ENCODE measurements around the gene XRCC4.

XRCC4 gene

DNA sequence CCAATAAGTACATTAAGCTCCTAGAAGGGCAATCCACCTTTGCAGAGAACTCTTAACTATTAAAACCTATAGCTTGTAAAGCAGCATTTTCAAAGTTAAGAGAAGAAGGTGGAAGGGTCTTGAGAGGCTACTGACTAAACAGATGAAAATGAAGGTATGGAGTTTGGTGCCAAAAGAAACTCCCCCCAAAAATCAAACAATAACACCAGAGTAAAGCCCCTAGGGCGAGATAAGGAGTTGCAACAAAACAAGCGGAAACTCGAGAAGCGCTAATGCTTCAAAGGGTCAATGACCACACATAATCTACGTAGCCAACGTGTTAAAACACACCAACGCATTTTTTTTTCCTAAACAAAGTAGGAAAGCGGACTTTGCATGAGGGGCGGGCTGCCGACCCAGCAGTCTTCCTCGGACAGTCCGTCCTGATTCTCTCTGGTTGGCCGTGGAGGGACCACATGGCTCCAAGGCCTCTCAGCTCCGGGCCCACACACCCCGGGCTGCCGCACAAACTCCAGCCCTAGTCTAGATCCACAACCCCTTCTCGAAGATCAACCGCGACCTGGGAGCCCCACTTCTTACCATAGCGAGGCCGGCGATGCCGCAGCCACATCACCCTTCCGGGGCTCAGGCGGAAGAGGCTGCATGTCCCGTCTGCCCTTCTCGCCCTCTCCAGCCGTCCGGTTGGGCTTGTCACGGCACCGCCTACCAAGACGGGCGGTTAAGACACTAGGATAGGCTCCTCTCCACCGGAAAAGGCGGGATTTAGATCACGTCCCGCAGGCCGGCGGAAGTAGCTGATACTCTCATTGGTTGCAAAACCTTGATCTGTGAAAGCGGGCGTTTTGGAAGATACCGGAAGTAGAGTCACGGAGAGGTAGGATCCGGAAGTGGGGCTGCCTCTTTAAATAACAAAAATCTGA is at the start of gene XRCC4, which contains the start of gene TMEM167A (continued):
- TF ChIP-seq ZFP37 (tag by site-specific recombination; IDR thresholded peaks at IDR 0.05) (peak; percentile 18; the same call in 1 of the 2 replicates), ZNF311 (tag by site-specific recombination; IDR thresholded peaks at IDR 0.05; ENCODE audit: borderline replicate concordance) (no peak), IKZF3 (tag by site-specific recombination; IDR thresholded peaks at IDR 0.05) (no peak), ZNF175 (tag by site-specific recombination; IDR thresholded peaks at IDR 0.05) (no peak), ZNF416 (tag by site-specific recombination; IDR thresholded peaks at IDR 0.05) (no peak), ZNF302 (tag by site-specific recombination; IDR thresholded peaks at IDR 0.05; ENCODE audit: low read depth) (no peak), ZNF223 (tag by site-specific recombination; IDR thresholded peaks at IDR 0.05) (no peak), ZBTB48 (tag by site-specific recombination; IDR thresholded peaks at IDR 0.05) (no peak), KLF10 (tag by site-specific recombination; IDR thresholded peaks at IDR 0.05) (no peak), ZNF544 (tag by site-specific recombination; IDR thresholded peaks at IDR 0.05) (no peak), ZNF529 (tag by site-specific recombination; IDR thresholded peaks at IDR 0.05; ENCODE audit: insufficient replicate concordance) (no peak), ZNF549 (tag by site-specific recombination; IDR thresholded peaks at IDR 0.05) (no peak), ZNF501 (tag by site-specific recombination; IDR thresholded peaks at IDR 0.05) (peak; percentile 82; the same call in 1 of the 2 replicates), ZNF600 (tag by site-specific recombination; IDR thresholded peaks at IDR 0.05) (peak; percentile 77), ZSCAN16 (tag by site-specific recombination; IDR thresholded peaks at IDR 0.05) (no peak), ZNF23 (tag by site-specific recombination; IDR thresholded peaks at IDR 0.05; ENCODE audit: borderline replicate concordance) (no peak)
- TF ChIP-seq, protein P1, sequence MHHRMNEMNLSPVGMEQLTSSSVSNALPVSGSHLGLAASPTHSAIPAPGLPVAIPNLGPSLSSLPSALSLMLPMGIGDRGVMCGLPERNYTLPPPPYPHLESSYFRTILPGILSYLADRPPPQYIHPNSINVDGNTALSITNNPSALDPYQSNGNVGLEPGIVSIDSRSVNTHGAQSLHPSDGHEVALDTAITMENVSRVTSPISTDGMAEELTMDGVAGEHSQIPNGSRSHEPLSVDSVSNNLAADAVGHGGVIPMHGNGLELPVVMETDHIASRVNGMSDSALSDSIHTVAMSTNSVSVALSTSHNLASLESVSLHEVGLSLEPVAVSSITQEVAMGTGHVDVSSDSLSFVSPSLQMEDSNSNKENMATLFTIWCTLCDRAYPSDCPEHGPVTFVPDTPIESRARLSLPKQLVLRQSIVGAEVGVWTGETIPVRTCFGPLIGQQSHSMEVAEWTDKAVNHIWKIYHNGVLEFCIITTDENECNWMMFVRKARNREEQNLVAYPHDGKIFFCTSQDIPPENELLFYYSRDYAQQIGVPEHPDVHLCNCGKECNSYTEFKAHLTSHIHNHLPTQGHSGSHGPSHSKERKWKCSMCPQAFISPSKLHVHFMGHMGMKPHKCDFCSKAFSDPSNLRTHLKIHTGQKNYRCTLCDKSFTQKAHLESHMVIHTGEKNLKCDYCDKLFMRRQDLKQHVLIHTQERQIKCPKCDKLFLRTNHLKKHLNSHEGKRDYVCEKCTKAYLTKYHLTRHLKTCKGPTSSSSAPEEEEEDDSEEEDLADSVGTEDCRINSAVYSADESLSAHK (tag by site-specific recombination; IDR thresholded peaks at IDR 0.05) = no peak
- TF ChIP-seq, protein P2, sequence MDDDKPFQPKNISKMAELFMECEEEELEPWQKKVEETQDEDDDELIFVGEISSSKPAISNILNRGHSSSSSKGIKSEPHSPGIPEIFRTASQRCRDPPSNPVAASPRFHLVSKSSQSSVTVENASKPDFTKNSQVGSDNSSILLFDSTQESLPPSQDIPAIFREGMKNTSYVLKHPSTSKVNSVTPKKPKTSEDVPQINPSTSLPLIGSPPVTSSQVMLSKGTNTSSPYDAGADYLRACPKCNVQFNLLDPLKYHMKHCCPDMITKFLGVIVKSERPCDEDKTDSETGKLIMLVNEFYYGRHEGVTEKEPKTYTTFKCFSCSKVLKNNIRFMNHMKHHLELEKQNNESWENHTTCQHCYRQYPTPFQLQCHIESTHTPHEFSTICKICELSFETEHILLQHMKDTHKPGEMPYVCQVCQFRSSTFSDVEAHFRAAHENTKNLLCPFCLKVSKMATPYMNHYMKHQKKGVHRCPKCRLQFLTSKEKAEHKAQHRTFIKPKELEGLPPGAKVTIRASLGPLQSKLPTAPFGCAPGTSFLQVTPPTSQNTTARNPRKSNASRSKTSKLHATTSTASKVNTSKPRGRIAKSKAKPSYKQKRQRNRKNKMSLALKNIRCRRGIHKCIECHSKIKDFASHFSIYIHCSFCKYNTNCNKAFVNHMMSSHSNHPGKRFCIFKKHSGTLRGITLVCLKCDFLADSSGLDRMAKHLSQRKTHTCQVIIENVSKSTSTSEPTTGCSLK (tag by site-specific recombination; IDR thresholded peaks at IDR 0.05) = no peak
- TF ChIP-seq, protein P3, sequence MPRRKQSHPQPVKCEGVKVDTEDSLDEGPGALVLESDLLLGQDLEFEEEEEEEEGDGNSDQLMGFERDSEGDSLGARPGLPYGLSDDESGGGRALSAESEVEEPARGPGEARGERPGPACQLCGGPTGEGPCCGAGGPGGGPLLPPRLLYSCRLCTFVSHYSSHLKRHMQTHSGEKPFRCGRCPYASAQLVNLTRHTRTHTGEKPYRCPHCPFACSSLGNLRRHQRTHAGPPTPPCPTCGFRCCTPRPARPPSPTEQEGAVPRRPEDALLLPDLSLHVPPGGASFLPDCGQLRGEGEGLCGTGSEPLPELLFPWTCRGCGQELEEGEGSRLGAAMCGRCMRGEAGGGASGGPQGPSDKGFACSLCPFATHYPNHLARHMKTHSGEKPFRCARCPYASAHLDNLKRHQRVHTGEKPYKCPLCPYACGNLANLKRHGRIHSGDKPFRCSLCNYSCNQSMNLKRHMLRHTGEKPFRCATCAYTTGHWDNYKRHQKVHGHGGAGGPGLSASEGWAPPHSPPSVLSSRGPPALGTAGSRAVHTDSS (tag by site-specific recombination; IDR thresholded peaks at IDR 0.05) = no peak
- TF ChIP-seq, protein P4, sequence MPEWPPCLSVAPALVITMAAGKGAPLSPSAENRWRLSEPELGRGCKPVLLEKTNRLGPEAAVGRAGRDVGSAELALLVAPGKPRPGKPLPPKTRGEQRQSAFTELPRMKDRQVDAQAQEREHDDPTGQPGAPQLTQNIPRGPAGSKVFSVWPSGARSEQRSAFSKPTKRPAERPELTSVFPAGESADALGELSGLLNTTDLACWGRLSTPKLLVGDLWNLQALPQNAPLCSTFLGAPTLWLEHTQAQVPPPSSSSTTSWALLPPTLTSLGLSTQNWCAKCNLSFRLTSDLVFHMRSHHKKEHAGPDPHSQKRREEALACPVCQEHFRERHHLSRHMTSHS (tag by site-specific recombination; IDR thresholded peaks at IDR 0.05) = no peak
- TF ChIP-seq, protein P5, sequence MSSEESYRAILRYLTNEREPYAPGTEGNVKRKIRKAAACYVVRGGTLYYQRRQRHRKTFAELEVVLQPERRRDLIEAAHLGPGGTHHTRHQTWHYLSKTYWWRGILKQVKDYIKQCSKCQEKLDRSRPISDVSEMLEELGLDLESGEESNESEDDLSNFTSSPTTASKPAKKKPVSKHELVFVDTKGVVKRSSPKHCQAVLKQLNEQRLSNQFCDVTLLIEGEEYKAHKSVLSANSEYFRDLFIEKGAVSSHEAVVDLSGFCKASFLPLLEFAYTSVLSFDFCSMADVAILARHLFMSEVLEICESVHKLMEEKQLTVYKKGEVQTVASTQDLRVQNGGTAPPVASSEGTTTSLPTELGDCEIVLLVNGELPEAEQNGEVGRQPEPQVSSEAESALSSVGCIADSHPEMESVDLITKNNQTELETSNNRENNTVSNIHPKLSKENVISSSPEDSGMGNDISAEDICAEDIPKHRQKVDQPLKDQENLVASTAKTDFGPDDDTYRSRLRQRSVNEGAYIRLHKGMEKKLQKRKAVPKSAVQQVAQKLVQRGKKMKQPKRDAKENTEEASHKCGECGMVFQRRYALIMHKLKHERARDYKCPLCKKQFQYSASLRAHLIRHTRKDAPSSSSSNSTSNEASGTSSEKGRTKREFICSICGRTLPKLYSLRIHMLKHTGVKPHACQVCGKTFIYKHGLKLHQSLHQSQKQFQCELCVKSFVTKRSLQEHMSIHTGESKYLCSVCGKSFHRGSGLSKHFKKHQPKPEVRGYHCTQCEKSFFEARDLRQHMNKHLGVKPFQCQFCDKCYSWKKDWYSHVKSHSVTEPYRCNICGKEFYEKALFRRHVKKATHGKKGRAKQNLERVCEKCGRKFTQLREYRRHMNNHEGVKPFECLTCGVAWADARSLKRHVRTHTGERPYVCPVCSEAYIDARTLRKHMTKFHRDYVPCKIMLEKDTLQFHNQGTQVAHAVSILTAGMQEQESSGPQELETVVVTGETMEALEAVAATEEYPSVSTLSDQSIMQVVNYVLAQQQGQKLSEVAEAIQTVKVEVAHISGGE (tag by site-specific recombination; conservative IDR thresholded peaks at IDR 0.05; ENCODE audit: low read depth) = peak; percentile 93
- TF ChIP-seq, protein P6, sequence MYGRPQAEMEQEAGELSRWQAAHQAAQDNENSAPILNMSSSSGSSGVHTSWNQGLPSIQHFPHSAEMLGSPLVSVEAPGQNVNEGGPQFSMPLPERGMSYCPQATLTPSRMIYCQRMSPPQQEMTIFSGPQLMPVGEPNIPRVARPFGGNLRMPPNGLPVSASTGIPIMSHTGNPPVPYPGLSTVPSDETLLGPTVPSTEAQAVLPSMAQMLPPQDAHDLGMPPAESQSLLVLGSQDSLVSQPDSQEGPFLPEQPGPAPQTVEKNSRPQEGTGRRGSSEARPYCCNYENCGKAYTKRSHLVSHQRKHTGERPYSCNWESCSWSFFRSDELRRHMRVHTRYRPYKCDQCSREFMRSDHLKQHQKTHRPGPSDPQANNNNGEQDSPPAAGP (tag by site-specific recombination; IDR thresholded peaks at IDR 0.05) = 0 out of 2 replicates have a peak, but pooled peaks have one; percentile 21
- TF ChIP-seq, protein P7, sequence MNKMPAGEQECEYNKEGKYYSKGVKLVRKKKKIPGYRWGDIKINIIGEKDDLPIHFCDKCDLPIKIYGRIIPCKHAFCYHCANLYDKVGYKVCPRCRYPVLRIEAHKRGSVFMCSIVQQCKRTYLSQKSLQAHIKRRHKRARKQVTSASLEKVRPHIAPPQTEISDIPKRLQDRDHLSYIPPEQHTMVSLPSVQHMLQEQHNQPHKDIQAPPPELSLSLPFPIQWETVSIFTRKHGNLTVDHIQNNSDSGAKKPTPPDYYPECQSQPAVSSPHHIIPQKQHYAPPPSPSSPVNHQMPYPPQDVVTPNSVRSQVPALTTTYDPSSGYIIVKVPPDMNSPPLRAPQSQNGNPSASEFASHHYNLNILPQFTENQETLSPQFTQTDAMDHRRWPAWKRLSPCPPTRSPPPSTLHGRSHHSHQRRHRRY (tag by site-specific recombination; IDR thresholded peaks at IDR 0.05) = no peak
- TF ChIP-seq, protein P8, sequence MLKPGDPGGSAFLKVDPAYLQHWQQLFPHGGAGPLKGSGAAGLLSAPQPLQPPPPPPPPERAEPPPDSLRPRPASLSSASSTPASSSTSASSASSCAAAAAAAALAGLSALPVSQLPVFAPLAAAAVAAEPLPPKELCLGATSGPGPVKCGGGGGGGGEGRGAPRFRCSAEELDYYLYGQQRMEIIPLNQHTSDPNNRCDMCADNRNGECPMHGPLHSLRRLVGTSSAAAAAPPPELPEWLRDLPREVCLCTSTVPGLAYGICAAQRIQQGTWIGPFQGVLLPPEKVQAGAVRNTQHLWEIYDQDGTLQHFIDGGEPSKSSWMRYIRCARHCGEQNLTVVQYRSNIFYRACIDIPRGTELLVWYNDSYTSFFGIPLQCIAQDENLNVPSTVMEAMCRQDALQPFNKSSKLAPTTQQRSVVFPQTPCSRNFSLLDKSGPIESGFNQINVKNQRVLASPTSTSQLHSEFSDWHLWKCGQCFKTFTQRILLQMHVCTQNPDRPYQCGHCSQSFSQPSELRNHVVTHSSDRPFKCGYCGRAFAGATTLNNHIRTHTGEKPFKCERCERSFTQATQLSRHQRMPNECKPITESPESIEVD (tag by site-specific recombination; IDR thresholded peaks at IDR 0.05) = no peak
